IPS-20b (cell line): ENCODE data around the gene PPP6R3.
"Not testable (repeated sequence)": the region's sequence is repeated elsewhere in the genome, so short reads cannot be mapped to it uniquely, and the experiment has no call there.

Experiments used
- H3K27ac ChIP-seq: one replicate; pipeline ENCODE4 v1.5.1; 2013; ENCODE audit warnings: low read length
- H3K27me3 ChIP-seq: 2 replicates; pipeline ENCODE4 v1.6.1; 2013; ENCODE audit warnings: mild to moderate bottlenecking, low read length, inconsistent platforms; ENCODE audit not compliant: insufficient read depth
- H3K36me3 ChIP-seq: 2 replicates; pipeline ENCODE4 v1.6.1; 2013; ENCODE audit warnings: low read depth, mild to moderate bottlenecking, inconsistent platforms, low read length, moderate library complexity; ENCODE audit not compliant: insufficient read depth
- H3K4me1 ChIP-seq: 2 replicates; pipeline ENCODE4 v1.6.1; 2013; ENCODE audit warnings: mild to moderate bottlenecking, control low read depth, inconsistent platforms, low read length, moderate library complexity; ENCODE audit not compliant: insufficient read depth
- H3K4me3 ChIP-seq: 2 replicates; pipeline ENCODE4 v1.5.1; 2013; ENCODE audit warnings: mild to moderate bottlenecking, low read length, inconsistent platforms
- H3K9ac ChIP-seq: 2 replicates; pipeline ENCODE4 v1.6.1; 2013; ENCODE audit warnings: low read depth, mild to moderate bottlenecking, inconsistent platforms, low read length, moderate library complexity
- H3K9me3 ChIP-seq: 2 replicates; pipeline ENCODE4 v1.6.1; 2013; ENCODE audit warnings: mild to moderate bottlenecking, low read depth, low read length, inconsistent platforms; ENCODE audit not compliant: insufficient read depth

The PPP6R3 gene

DNA sequence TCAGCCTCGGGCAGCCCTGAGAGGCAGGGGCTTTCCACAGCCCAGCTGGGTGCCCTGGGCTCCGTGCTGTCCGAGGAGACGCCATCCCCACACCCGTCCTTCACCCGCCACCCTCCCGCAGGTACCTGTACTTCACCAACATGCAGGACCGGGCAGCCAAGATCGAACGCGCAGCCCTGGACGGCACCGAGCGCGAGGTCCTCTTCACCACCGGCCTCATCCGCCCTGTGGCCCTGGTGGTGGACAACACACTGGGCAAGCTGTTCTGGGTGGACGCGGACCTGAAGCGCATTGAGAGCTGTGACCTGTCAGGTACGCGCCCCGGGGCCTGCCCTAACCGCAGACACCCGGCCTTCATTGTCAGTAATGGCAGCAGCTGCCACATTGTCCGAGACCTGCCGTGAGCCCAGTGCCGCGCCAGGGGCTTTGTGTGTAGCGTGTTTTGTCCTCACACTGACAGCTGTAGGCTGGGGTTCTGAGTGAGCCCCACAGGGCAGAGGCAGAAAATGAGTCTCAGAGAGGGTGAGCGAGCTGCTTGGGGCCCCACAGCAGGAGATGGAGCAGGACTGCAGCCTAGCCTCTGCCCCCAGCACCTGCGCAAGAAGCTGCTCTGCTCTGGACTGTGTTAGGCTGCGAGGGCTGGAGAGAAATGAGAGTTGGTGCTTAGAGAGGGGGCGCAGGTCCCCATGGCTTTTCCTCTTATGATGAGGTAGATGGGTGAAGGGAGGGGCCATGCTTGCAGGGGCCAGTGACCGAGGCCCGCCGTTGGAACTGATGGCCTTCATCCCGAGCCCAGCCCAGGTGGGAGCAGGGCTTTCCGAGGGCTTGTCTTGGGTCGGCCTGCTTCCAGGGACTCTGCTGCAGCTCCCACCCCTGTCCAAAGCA is 35.3 kb upstream of the PPP6R3 start:
- peaks cover 39% of the 10 kb centered on the region for H3K36me3 ChIP-seq
- no peaks in the 10 kb centered on the region for H3K4me1 ChIP-seq
- H3K9me3 ChIP-seq: peaks cover 10% of the 10 kb centered on the region

DNA sequence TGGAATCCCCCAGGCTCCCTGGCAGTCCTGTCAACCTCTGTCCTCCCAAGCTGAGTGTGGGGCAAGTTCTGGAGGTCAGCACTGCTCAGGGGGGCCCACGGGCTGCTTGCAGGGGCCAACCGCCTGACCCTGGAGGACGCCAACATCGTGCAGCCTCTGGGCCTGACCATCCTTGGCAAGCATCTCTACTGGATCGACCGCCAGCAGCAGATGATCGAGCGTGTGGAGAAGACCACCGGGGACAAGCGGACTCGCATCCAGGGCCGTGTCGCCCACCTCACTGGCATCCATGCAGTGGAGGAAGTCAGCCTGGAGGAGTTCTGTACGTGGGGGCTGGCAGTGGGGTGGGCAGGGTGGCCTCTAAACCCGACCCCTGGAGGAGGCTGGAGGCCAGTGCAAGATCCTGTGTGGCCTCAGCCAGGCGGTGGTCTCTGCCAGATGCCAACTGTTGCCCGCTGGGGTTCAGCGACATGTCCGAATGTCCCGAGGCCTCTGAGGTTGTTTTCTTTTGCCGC is 34.6 kb upstream of the PPP6R3 start:
- H3K27me3 ChIP-seq: no peaks in the 10 kb centered on the region
- peaks cover 10% of the 10 kb centered on the region for H3K9me3 ChIP-seq
- H3K9ac ChIP-seq: no peak overlapping the region
- peaks cover 41% of the 10 kb centered on the region for H3K36me3 ChIP-seq
- H3K4me1 ChIP-seq: no peaks in the 10 kb centered on the region
- no peak overlapping the region for H3K4me3 ChIP-seq
- no peak overlapping the region for H3K27ac ChIP-seq

More for the DNA sequence above, 35.3 kb upstream of the PPP6R3 start:
- no peaks in the 10 kb centered on the region for H3K27me3 ChIP-seq
- H3K27ac ChIP-seq: no peak overlapping the region
- H3K4me3 ChIP-seq: no peak overlapping the region
- H3K9ac ChIP-seq: no peak overlapping the region

DNA sequence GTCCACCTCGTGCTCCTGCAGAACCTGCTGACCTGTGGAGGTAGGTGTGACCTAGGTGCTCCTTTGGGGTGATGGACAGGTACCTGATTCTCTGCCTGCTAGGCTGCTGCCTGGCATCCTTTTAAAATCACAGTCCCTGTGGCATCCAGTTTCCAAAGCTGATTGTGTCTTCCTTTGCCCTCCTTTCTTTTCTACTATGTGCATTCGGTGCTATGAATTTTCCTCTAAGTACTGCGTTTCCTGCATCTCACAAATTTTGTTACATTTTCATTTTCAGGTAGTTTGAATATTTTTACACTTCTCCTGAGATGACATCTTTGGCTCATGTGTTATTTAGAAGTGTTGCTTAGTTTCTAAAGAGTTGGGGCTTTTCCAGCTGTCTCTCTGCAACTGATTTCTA is 30.9 kb upstream of the PPP6R3 start:
- H3K9ac ChIP-seq: no peak overlapping the region
- no peak overlapping the region for H3K4me3 ChIP-seq
- no peaks in the 10 kb centered on the region for H3K4me1 ChIP-seq
- peaks cover 48% of the 10 kb centered on the region for H3K36me3 ChIP-seq
- peaks cover 10% of the 10 kb centered on the region for H3K9me3 ChIP-seq
- no peaks in the 10 kb centered on the region for H3K27me3 ChIP-seq
- H3K27ac ChIP-seq: no peak overlapping the region

DNA sequence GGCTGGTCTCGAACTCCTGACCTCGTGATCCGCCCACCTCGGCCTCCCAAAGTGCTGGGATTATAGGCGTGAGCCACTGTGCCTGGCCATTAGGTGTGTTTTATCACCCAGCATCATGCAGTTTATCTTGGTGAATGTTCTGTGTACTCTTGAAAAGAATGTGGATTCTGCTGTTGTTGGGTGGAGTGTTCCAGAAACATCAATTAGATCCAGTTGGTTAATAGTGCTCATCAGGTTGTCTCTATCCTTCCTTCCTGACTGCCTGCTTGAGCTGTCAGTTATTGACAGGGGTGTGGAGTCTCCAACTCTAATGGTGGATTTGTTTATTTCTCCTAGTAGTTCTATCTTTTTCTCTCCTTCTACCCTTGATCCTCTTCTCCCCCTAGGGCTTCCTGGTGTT is 30.2 kb upstream of the PPP6R3 start:
- no peak overlapping the region for H3K27ac ChIP-seq

DNA sequence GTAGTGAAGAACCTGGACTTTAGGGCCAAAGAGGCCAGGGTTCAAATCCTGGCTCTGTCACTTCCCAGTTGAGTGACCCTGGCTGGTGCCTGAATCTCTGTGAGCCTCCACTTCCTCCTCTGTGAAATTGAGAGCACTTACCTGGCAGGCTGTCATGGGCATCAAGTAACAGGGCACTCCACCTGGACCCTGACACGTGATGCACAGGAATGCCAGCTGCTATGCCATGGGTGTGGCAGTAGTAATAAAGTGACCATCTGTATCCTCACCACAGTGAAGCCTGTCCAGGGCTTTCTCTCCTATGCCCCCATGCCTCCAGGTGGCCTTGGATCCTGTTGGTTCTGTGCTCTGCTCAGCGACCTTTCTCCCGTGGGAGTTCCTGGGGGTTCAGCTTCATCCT is 29.8 kb upstream of the PPP6R3 start:
- no peak overlapping the region for H3K9ac ChIP-seq
- no peaks in the 10 kb centered on the region for H3K27me3 ChIP-seq
- peaks cover 10% of the 10 kb centered on the region for H3K9me3 ChIP-seq
- peaks cover 39% of the 10 kb centered on the region for H3K36me3 ChIP-seq
- H3K4me1 ChIP-seq: no peaks in the 10 kb centered on the region
- no peak overlapping the region for H3K4me3 ChIP-seq
- H3K27ac ChIP-seq: no peak overlapping the region

More for the DNA sequence above, 30.2 kb upstream of the PPP6R3 start:
- Histone ChIP-seq H3K9ac (no peak overlapping the region), H3K9me3 (peaks cover 10% of the 10 kb centered on the region), H3K36me3 (peaks cover 42% of the 10 kb centered on the region), H3K27me3 (no peaks in the 10 kb centered on the region), H3K4me3 (no peak overlapping the region), H3K4me1 (no peaks in the 10 kb centered on the region)

DNA sequence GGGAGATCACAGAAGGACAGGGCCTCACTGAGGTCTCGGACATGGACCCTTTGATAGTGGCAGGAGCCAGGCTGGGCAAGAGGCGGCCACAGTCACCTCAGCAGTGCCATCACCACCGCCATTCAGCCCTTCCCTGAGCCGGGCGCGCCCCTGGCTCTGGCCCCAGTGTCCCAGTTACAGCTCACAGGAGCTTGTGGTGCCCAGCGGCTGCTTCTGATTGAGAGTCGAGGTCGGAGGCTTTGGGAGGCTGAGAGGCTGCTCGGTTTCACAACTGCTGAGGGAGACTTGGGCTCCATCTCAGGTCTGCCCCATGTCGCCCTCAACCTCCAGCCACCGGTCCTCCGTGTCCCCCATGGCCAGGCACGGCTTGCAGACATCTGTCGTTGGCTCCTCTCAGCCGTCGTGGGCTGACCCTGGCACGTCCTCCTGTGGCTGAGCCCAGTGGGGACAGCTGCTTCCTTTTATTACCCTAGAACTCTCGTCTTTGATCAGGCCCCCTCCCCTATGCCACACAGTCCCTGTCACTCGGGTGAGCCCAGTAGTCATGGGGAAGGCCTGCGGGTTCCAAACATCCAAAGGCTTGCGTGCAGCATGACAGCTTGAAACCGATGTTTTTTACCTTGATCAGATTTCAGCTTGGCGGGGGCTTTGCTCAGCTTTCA is 28.4 kb upstream of the PPP6R3 start:
- no peak overlapping the region for H3K27ac ChIP-seq
- peaks cover 10% of the 10 kb centered on the region for H3K9me3 ChIP-seq
- H3K36me3 ChIP-seq: peaks cover 26% of the 10 kb centered on the region
- no peaks in the 10 kb centered on the region for H3K27me3 ChIP-seq
- H3K4me1 ChIP-seq: no peaks in the 10 kb centered on the region
- no peak overlapping the region for H3K4me3 ChIP-seq
- H3K9ac ChIP-seq: no peak overlapping the region

DNA sequence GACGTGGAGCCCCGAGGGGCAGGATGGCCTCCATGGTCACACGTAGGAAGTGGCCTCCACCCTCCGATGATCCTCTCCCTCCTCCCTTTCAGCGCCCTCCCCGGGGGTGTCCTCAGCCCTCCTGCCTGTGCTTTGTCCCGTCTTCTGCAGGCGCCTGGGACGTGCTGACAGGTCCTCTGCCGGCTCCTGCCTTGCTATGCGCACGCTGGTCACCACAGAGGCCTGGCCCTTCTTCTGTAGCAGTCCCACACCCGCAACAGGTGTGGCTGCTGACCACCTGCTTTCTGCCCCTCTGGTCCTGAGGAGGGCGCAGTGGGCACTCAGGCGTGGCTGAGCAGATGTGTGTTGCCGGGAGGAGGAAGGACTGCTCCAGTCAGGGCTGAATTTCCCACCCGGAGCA is 27.7 kb upstream of the PPP6R3 start:
- H3K27me3 ChIP-seq: no peaks in the 10 kb centered on the region

DNA sequence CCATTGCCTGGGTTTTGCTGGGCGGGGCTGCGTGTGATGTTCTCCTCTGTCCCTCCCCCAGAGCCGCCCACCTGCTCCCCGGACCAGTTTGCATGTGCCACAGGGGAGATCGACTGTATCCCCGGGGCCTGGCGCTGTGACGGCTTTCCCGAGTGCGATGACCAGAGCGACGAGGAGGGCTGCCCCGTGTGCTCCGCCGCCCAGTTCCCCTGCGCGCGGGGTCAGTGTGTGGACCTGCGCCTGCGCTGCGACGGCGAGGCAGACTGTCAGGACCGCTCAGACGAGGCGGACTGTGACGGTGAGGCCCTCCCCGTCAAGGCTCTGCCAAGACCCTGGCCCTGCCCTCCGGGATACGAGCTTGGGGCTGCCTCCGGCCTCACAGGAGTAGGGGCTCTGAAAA is 27.0 kb upstream of the PPP6R3 start:
- Histone ChIP-seq H3K27me3 (no peaks in the 10 kb centered on the region), H3K9ac (no peak overlapping the region), H3K27ac (no peak overlapping the region), H3K4me1 (no peaks in the 10 kb centered on the region), H3K36me3 (peaks cover 27% of the 10 kb centered on the region), H3K9me3 (peaks cover 10% of the 10 kb centered on the region), H3K4me3 (no peak overlapping the region)

More for the DNA sequence above, 27.7 kb upstream of the PPP6R3 start:
- H3K9ac ChIP-seq: no peak overlapping the region
- H3K4me3 ChIP-seq: no peak overlapping the region
- H3K27ac ChIP-seq: no peak overlapping the region
- H3K36me3 ChIP-seq: peaks cover 25% of the 10 kb centered on the region
- H3K4me1 ChIP-seq: no peaks in the 10 kb centered on the region
- peaks cover 10% of the 10 kb centered on the region for H3K9me3 ChIP-seq

DNA sequence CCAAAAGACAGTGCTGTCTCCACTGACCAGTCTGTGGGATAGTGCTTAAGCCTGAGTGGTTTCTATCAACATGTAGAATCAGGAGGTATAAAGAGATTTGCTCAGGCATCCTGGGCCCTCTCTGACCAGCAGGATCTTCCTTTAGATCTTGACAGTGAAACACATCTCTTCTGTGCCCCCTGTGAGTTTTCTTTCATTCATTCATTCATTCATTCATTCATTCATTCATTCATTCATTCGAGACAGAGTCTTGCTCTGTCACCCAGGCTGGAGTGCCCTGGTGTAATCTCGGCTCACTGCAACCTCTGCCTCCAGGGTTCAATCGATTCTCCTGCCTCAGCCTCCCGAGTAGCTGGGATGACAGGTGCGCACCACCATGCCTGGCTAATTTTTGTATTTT is 26.4 kb upstream of the PPP6R3 start:
- not testable (repeated sequence) for H3K27ac ChIP-seq, H3K4me3 ChIP-seq, H3K4me1 ChIP-seq, H3K27me3 ChIP-seq, H3K9me3 ChIP-seq, H3K9ac ChIP-seq
- peaks cover 28% of the 10 kb centered on the region for H3K36me3 ChIP-seq

DNA sequence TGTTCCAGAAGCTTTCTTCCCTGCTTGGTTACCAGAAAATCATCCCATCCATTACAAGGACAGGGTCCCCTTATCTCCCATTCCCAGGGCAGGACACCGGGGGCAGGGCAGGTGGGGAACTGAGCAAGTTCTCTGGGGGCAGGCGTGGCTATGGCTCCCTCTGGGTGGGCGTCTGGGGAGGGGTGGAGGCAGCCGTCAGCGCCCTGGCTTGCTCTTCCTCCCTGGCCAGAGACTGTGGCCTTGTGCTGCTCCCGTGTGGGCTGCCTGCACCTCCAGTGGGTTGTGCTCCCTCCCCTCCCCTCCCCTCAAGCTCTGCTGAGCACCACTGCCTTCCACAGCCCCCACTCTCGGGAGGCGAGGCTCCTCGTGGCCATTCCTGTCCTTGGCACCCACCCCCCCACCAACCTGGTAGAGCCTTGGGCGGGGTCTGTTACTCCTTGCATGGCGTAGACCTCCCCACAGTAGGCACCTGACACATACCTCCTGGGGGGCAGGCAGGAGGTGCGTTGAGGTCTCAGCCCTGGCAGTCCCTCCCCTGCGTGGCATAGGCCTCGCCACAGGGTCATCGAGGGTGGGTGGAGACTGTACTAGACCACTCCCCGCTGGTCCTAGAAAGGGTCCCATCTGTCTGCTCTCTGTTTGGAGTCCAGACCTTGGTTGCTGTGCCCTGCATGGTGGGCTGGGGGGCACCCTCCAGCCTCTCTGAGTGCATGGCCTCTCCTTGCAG is 24.2 kb upstream of the PPP6R3 start:
- Histone ChIP-seq H3K36me3 (peaks cover 16% of the 10 kb centered on the region), H3K9ac (no peak overlapping the region), H3K4me1 (peaks cover 10% of the 10 kb centered on the region; the same call in 1 of the 2 replicates), H3K27ac (no peak overlapping the region), H3K4me3 (no peak overlapping the region), H3K9me3 (no peaks in the 10 kb centered on the region), H3K27me3 (no peaks in the 10 kb centered on the region)

DNA sequence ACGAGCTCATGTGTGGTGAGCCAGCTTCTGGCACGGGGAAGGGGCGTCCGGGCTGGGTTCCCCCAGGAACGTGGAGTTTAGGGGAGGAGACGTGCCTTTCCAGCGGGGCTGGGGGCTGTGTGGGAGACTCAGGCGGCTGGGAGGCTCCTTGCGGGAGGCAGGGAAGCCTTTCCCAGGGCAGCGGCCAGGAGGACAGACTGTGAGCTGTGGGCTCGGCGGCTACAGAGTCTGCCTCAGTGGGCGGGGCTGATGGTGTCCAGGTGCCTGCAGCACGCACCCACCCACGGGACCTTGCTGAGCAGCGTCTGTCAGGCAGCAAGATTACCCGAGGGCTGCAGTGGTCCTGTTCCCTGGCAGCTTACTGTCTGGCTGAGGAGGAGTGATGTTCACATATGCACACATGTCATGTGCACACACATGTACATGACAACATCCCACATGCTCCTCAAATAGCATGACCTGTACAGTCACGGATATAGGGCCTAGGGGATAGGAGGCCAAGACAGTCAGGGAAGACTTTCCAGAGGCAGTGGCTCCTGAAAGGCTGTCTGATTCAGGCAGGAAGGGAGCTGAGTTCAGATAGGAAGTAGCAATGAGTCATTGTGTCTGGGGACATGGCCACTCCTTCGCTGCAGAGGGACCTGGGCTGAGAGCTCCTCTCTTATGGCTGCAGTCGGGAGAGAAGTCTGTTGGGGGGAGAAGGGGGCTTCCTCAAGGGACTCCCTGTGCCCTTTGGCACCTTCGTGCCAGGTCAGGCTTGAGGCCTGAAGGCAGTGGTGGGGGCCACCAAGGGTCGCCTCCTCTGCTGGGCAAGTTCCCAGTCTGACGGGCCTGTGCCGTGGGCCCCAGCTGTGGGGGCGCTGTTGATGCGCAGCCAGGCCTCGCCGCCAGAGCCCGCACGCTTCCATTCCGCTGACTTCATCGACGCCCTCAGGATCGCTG is 23.3 kb upstream of the PPP6R3 start:
- Histone ChIP-seq H3K9me3 (no peaks in the 10 kb centered on the region), H3K9ac (no peak overlapping the region), H3K36me3 (peaks cover 13% of the 10 kb centered on the region; the same call in 1 of the 2 replicates), H3K4me1 (peaks cover 19% of the 10 kb centered on the region), H3K27ac (peak overlapping the region; percentile 47), H3K27me3 (no peaks in the 10 kb centered on the region), H3K4me3 (no peak overlapping the region)
